ENCODE results near the gene LPCAT2.

Gene LPCAT2

GRCh38 chr16:55555436-55555835, 46.6 kb downstream of the LPCAT2 start:
- DNase-seq (ENCODE audit: low spot score), result no peak

DNA sequence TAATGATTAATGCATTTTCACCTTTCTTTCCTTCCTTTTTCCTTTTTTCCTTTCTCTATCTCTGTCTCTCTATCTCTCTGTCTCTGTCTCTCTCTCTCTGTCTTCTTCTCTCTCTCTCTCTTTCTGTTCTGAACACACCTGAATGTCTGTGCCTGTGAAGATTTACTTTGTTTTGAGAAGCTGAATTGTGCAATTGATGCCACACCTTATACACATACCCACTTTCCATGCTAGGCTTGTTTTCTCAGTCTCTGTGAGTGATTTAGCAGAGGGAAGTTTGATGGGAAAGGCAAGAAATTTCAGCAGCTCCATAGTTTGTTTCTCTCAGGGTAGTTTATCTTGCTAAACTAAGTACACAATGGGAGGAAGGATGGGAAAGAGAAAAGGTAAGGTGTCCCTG, 48.3 kb downstream of the LPCAT2 start:
- no peak for DNase-seq (ENCODE audit: low spot score)

DNA sequence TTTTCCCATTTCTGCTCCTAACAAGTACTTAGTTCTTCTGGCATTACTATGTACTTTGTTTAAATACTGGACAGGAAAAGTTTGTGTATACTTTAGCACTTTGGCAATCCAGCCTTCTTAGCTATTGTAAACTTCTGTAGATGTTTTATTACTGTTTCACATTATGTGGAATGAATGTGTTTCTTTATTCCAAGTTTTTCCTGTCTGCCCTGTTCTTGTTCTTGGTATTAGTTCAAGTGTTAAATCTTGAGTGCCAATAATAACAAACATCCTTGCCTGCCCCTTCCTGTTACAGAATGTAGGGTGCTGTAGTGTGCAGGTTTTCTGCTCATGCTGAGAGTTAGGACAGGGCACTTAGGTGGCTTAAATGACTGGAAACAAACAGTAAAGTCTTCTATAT, 50.4 kb downstream of the LPCAT2 start:
- no peak for DNase-seq (ENCODE audit: low spot score)

- no peak for DNase-seq (ENCODE audit: low spot score)
These were observed 51.2 kb downstream of the LPCAT2 start for GRCh38 chr16:55559933-55560516.

GRCh38 chr16:55561319-55561848, 52.5 kb downstream of the LPCAT2 start:
- DNase-seq (ENCODE audit: low spot score), result no peak

DNA sequence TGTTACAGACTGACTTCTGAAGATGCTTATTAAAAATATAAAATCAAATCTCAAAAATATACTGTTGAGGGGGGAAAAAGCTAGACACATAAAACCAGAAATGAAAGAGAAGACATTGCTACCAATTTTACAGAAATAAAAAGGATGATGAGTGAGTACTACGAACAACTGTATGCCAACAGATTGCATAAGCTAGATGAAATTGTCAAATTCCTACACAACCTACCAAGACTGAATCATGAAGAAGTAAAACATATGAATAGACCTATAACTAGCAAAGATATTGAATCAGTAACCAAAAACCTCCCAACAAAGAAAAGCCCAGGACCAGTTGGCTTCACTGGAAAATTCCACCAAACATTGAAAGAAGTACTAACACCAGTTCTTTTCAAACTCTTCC, 54.1 kb downstream of the LPCAT2 start:
- DNase-seq (ENCODE audit: low spot score), result no peak

GRCh38 chr16:55563797-55564196, 54.9 kb downstream of the LPCAT2 start:
- DNase-seq (ENCODE audit: low spot score), result no peak

DNA sequence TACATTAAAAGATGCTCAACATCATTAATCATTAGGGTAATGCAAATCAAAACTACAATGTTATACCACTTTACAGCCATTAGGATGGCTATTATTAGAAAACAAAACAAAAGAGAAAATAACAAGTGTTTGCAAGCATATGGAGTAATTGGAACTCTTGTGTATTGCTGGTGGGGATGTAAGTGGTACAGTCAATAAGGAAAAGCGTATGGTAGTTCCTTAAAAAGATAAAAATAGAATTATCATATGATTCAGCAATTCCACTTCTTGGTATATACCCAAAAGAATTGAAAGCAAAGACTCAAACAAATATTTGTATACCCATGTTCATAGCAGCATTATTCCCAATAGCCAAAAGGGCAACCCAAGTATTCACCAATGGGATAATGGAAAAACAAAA, 56.2 kb downstream of the LPCAT2 start:
- DNase-seq (ENCODE audit: low spot score), result no peak

DNA sequence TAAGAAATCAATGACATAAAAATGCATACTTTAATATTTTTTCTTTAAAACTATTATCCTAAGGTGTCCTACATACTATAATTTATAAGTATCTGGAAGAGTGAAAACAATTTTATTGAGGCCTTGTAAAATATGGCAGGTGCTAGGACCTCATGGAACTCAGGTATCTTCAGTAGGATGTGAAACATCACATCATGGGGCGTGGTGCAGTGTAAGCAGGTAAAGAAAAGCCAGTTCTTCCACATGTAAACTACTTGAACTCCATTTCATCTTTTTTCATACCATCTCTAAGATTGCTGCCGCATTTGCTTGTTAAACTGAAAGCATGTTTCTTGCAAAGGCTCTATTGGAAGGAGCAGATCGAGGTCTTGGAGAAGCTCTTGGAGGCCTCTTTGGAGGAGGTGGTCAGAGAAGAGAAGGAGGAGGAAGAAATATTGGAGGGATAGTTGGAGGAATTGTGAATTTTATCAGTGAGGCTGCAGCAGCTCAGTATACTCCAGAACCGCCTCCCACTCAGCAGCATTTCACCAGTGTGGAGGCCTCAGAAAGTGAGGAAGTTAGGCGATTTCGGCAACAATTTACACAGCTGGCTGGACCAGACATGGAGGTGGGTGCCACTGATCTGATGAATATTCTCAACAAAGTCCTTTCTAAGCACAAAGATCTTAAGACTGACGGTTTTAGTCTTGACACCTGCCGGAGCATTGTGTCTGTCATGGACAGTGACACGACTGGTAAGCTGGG, 57.7 kb downstream of the LPCAT2 start, which contains the start of gene CAPNS2:
Gene CAPNS2, plus strand, starts transcription at position 253 of the 744 bp plus-strand sequence. Its CDS starts 73 bp downstream, at position 326.
- DNase-seq (ENCODE audit: low spot score), result no peak

GRCh38 chr16:55567382-55567781, 58.5 kb downstream of the LPCAT2 start:
- no peak for DNase-seq (ENCODE audit: low spot score)

GRCh38 chr16:55568207-55568606, 59.3 kb downstream of the LPCAT2 start:
- DNase-seq (ENCODE audit: low spot score), result no peak

GRCh38 chr16:55569025-55569424, 60.2 kb downstream of the LPCAT2 start:
- no peak for DNase-seq (ENCODE audit: low spot score)

DNA sequence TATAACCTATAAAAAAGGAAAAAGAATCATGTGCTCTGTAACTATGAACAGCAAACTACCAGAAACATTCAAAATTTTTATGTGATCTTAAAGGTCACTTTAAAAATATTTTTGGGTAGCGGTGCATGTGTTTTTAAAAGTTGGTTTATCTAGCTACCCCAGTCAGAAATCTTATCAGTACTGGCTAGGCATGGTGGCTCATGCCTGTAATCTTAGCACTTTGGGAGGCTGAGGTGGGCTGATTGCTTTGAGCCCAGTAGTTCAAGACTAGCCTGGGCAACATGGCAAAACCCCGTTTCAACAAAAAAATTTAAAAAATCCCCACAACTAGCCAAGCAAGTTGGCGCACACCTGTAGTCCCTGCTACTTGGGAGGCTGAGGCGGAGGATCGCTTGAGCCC, 61.3 kb downstream of the LPCAT2 start:
- no peak for DNase-seq (ENCODE audit: low spot score)

DNA sequence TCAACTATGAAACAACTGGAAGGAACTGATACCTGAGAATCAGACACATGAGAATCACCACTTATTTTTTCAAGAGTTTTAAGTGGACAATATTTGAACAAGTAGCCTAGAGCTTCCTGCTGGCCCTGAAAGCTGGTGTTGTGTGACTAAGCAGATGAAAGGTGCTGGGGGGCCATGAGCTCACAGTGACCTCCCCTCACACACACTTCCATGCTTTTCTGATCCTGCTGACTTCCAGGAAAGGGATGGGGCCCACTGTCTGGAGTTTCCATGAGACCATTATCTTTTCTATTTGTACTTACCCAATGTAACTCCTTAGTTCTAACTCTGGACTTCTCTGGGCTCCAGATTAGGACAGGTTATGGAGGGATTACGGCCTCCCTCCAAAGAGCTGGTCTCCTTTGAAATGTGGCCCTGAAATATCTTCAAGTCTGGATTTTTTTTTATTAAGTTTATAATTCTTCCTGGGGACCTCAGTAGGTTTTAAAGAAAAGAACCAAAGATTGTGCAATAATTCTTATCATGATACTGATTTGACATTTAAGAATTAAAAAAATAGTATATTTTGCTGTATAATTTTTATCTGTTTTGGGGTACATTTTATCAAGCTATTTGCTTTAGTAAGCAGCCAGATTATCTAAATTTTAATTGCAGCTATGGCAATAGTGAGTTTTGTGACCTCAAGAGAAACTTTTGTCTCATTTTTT, 62.5 kb downstream of the LPCAT2 start:
- no peak for DNase-seq (ENCODE audit: low spot score)

- DNase-seq (ENCODE audit: low spot score), result no peak
These were observed 63.6 kb downstream of the LPCAT2 start for GRCh38 chr16:55572439-55572838.

GRCh38 chr16:55574811-55575210, 65.9 kb downstream of the LPCAT2 start:
- DNase-seq (ENCODE audit: low spot score), result no peak

DNA sequence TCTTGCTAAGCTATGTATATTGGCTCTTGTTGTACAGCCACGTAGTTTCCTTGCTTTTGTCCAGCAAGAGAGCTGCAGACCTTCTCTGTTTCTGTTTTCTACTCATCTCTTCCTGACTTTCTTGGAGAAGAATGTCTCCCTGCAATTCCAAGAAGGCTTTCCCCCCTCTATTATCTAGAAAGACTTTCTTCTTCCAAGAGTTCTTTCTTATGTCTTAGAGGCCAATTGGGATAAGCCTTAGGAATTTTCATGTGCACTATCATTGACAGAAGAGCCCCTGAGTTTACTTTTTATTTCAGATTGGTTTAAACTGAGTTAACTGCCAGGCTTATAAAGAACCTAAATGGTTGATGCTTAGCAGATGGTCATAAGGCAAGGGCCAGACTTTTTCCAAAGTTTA, 66.6 kb downstream of the LPCAT2 start:
- no peak for DNase-seq (ENCODE audit: low spot score)

GRCh38 chr16:55576384-55576783, 67.5 kb downstream of the LPCAT2 start:
- no peak for DNase-seq (ENCODE audit: low spot score)

GRCh38 chr16:55577887-55578286, 69.0 kb downstream of the LPCAT2 start:
- DNase-seq (ENCODE audit: low spot score), result no peak

DNA sequence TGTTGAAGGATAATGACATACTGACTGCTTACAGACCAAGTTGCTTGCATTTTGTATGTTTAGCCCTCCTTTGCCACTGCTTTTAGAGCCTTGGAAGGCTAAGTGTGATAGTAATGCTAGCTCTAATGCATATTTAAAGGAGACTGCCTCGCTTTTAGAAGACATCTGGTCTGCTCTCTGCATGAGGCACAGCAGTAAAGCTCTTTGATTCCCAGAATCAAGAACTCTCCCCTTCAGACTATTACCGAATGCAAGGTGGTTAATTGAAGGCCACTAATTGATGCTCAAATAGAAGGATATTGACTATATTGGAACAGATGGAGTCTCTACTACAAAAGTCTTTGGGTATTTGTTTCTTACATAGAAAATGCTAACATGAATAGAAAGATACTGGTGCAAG, 76.8 kb downstream of the LPCAT2 start:
- DNase-seq (ENCODE audit: low spot score), result no peak

GRCh38 chr16:55588799-55589198, 79.9 kb downstream of the LPCAT2 start:
- no peak for DNase-seq (ENCODE audit: low spot score)

- DNase-seq (ENCODE audit: low spot score), result no peak
These were observed 83.4 kb downstream of the LPCAT2 start for GRCh38 chr16:55592306-55592705.

GRCh38 chr16:55597928-55598327, 89.1 kb downstream of the LPCAT2 start:
- no peak for DNase-seq (ENCODE audit: low spot score)

All from CD4-positive, alpha-beta T cell treated with Interleukin-15 for 4 hours (primary cell).